Measurements from ENCODE around the gene DHX34. TPM values are rescaled to one million over a fixed set of nuclear protein-coding genes. Genes with fewer than 3 reads are reported as not detected.

Gene DHX34
- total and polyA plus RNA-seq, 2 donors from 2014 or later = 7.2 to 13.6 TPM

DNA sequence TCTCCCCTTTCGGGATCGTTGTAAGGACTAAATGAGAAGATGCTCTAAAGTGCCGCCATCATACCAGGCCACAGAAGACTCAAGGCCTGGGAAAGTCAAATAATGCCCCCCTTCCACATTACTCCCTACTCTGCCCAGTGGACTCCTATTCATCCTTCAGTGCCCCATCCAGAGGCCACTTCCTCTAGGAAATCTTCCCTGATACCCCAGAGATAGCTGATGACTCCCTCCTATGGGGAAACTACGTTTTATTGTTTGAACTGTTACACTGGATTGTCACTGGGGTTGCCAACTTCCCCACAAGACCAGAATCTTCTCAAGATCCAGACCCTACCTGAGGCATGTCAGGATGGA lies 56.1 kb downstream of the DHX34 start:
- no peaks in the 10 kb centered on the region for H3K36me3 ChIP-seq (ENCODE audit: control insufficient read depth in 2 of 3, insufficient read depth in 3 of 3, low read length in 3 of 3)
- no peaks in the 10 kb centered on the region for H3K4me1 ChIP-seq (ENCODE audit: control insufficient read depth in 2 of 3, insufficient read depth in 2 of 3, low read depth in 1 of 3, low read length in 3 of 3)
- H3K4me3 ChIP-seq (ENCODE audit: low read length in 3 of 3) = no peak overlapping the region
- no peak for FAIRE-seq
- TF ChIP-seq, protein P1, sequence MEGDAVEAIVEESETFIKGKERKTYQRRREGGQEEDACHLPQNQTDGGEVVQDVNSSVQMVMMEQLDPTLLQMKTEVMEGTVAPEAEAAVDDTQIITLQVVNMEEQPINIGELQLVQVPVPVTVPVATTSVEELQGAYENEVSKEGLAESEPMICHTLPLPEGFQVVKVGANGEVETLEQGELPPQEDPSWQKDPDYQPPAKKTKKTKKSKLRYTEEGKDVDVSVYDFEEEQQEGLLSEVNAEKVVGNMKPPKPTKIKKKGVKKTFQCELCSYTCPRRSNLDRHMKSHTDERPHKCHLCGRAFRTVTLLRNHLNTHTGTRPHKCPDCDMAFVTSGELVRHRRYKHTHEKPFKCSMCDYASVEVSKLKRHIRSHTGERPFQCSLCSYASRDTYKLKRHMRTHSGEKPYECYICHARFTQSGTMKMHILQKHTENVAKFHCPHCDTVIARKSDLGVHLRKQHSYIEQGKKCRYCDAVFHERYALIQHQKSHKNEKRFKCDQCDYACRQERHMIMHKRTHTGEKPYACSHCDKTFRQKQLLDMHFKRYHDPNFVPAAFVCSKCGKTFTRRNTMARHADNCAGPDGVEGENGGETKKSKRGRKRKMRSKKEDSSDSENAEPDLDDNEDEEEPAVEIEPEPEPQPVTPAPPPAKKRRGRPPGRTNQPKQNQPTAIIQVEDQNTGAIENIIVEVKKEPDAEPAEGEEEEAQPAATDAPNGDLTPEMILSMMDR (IDR thresholded peaks at IDR 0.05; ENCODE audit: borderline replicate concordance, extremely low read depth, insufficient read depth) = no peak
- intact Hi-C loops (cut with DNase I) = no loop called here
- H3K9ac ChIP-seq (ENCODE audit: low read length in 3 of 3) = no peak overlapping the region
- H3K27me3 ChIP-seq (ENCODE audit: control insufficient read depth, insufficient read depth, low read length) = no peaks in the 10 kb centered on the region
- no peak overlapping the region for H3K27ac ChIP-seq (ENCODE audit: low read depth in 2 of 2, low read length in 2 of 2)
- DNase-seq = no peak
- H3K9me3 ChIP-seq (ENCODE audit: control insufficient read depth in 2 of 3, insufficient read depth in 1 of 3, low read length in 3 of 3) = no peaks in the 10 kb centered on the region

DNA sequence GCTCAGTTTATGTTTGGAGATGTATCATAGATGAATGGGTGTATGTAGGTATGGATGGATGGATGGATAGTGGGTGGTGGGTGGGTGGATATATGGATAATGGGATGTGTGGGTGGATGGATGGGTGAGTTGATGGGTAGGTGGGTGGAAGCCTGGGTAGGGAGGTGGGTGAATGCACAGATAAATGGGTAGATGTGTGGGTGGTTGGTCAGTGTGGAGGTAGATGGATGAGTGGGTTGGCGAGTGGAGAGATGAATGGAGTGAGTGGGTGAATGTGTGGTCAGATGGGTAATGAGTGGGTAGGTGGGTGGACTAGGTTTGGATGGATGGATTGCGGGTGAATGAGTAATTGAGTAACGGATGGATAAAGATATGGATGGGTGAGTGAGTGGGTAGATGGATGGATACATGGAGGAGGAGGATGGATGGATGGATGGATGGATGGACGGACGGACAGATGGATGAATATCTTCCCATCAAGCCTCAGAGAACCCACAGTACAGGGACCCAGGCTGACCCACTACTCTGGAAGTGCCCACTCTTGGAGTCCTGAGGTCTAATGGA lies 56.8 kb downstream of the DHX34 start:
- H3K4me3 ChIP-seq (ENCODE audit: low read length in 3 of 3) = no peak overlapping the region
- H3K27me3 ChIP-seq (ENCODE audit: control insufficient read depth, insufficient read depth, low read length) = no peaks in the 10 kb centered on the region
- intact Hi-C loops (cut with DNase I) = no loop called here
- no peak overlapping the region for H3K9ac ChIP-seq (ENCODE audit: low read length in 3 of 3)
- no peaks in the 10 kb centered on the region for H3K9me3 ChIP-seq (ENCODE audit: control insufficient read depth in 2 of 3, insufficient read depth in 1 of 3, low read length in 3 of 3)
- H3K4me1 ChIP-seq (ENCODE audit: control insufficient read depth in 2 of 3, insufficient read depth in 2 of 3, low read depth in 1 of 3, low read length in 3 of 3) = no peaks in the 10 kb centered on the region
- TF ChIP-seq, protein P1 (IDR thresholded peaks at IDR 0.05; ENCODE audit: borderline replicate concordance, extremely low read depth, insufficient read depth) = no peak
- no peak for DNase-seq
- no peaks in the 10 kb centered on the region for H3K36me3 ChIP-seq (ENCODE audit: control insufficient read depth in 2 of 3, insufficient read depth in 3 of 3, low read length in 3 of 3)
- H3K27ac ChIP-seq (ENCODE audit: low read depth in 2 of 2, low read length in 2 of 2) = no peak overlapping the region
- no peak for FAIRE-seq

DNA sequence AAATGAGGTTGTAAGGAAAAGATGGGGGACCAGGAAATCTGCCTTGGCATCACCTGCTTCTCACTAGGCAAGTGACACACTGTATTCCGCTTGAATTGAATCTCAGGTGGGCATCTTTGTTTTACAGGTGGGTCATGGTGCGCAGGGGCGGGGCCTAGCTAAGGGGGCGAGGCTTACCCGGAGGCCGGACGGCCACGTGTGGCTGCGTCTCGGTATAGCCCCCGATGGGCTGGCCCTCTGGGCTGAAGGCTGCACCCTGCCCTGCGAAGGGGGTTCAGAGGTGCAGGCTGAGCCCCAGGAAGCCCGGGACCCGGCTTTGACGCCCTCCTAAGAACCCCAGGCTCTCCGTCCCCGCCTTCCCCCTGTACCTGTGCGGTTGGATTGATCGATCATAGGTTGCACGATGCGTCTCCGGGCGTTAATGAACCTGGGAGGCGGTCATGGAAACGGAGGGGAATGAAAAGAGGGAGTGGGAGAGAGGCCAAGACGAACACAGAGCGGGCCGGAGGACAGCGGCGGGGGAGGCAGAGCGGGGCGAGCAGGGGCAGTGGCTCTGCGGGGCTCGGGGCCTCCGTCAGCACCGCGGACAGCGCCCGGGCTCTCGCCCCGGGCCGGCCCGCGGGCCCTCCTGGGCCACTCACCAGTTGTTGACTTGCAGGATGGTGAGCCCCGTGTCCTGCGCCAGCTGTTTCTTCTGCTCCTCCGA lies 57.7 kb downstream of the DHX34 start:
- intact Hi-C loops (cut with DNase I) = no loop called here
- no peaks in the 10 kb centered on the region for H3K4me1 ChIP-seq (ENCODE audit: control insufficient read depth in 2 of 3, insufficient read depth in 2 of 3, low read depth in 1 of 3, low read length in 3 of 3)
- no peak overlapping the region for H3K4me3 ChIP-seq (ENCODE audit: low read length in 3 of 3)
- H3K27me3 ChIP-seq (ENCODE audit: control insufficient read depth, insufficient read depth, low read length) = no peaks in the 10 kb centered on the region
- no peaks in the 10 kb centered on the region for H3K9me3 ChIP-seq (ENCODE audit: control insufficient read depth in 2 of 3, insufficient read depth in 1 of 3, low read length in 3 of 3)
- no peak overlapping the region for H3K9ac ChIP-seq (ENCODE audit: low read length in 3 of 3)
- FAIRE-seq (no peak), DNase-seq (peak in 4 of 5 donors; percentile 64 to 74 (median 66))
- H3K27ac ChIP-seq (ENCODE audit: low read depth in 2 of 2, low read length in 2 of 2) = no peak overlapping the region
- TF ChIP-seq, protein P1 (IDR thresholded peaks at IDR 0.05; ENCODE audit: borderline replicate concordance, extremely low read depth, insufficient read depth) = no peak
- no peaks in the 10 kb centered on the region for H3K36me3 ChIP-seq (ENCODE audit: control insufficient read depth in 2 of 3, insufficient read depth in 3 of 3, low read length in 3 of 3)
